CD4-positive, alpha-beta T cell treated with Interleukin-2 at 100 ng/mL for 4 hours (primary cell): ENCODE data around the gene HS3ST6.
"Not testable (repeated sequence)": the region's sequence is repeated elsewhere in the genome, so short reads cannot be mapped to it uniquely, and the experiment has no call there.

Source experiments
- DNase-seq: peaks from one replicate; pipeline ENCODE4 v3.0.0-alpha.2; 2020; ENCODE audit warnings: low spot score

HS3ST6 gene

GRCh38 chr16:1877804-1878203 lies 40.4 kb downstream of the HS3ST6 start:
- DNase-seq, result no peak

DNA sequence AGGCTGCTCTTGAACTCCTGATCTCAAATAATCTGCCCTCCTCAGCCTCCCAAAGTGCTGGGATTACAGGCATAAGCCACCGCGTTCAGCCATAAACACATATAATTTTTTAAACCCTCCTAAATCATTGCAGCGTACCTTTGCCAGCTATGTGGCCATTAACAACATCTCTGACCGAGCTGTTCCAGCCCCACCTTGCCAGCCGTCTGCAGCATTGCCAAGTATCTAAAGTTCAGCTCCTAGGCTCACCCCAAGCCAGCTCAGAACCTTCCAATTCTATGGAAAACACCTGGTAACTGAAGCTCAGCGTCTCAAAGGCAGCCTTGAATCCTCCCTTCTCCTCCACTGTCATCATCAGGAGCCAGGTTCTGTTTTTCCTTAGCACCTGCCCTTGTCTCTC lies 41.1 kb downstream of the HS3ST6 start:
- no peak for DNase-seq

DNA sequence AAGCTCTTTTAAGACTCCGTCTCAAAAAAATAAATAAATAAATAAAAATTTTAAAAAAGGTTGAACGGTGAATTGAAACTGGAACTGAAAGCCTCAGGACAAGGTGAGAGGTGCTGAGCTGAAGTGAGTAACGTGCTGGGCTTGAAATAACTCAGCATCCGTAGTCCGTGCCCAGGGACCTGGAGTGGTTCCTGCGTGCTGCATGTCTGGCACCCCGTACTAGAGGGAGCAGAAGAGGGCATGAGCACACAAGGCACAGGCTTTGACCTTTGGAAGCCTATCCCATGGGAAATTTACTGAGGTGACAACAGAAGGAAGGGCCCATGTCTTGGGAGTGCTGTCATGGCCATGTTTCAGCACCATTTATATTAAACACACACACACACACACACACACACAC lies 41.7 kb downstream of the HS3ST6 start:
- no peak for DNase-seq

DNA sequence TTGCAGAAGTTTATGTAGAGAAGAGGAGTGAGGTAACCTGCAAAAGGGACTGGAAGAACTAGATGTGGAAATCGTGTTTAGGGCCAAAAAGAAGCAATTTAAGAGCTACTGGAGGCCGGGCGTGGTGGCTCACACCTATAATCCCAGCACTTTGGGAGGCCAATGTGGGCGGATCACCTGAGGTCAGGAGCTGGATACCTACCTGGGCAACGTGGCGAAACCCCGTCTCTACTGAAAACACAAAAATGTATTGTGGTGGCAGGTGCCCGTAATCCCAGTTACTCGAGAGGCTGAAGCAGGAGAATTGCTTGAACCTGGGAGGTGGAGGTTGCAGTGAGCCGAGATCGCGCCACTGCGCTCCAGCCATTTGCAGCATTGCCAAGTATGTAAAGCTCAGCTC lies 42.1 kb downstream of the HS3ST6 start:
- DNase-seq, result not testable (repeated sequence)

DNA sequence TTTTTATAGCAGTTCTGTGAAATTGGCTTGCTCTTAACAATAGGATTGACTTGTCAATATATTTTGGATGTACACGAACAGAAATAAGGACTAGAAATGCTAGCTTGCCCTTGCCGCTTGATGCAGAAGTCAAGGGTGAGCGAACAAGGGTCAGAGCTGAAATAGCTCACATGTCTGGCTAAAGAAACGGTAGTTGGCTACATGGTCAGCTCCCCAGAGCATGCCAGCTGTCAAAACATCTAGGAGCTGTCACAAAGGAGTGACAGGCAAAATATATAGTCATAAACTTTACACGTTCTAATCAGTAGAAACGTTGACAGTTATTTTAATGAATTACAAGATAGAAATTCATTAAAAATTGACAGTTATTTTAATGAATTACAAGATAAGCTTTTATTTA lies 43.4 kb downstream of the HS3ST6 start:
- DNase-seq, result no peak

DNA sequence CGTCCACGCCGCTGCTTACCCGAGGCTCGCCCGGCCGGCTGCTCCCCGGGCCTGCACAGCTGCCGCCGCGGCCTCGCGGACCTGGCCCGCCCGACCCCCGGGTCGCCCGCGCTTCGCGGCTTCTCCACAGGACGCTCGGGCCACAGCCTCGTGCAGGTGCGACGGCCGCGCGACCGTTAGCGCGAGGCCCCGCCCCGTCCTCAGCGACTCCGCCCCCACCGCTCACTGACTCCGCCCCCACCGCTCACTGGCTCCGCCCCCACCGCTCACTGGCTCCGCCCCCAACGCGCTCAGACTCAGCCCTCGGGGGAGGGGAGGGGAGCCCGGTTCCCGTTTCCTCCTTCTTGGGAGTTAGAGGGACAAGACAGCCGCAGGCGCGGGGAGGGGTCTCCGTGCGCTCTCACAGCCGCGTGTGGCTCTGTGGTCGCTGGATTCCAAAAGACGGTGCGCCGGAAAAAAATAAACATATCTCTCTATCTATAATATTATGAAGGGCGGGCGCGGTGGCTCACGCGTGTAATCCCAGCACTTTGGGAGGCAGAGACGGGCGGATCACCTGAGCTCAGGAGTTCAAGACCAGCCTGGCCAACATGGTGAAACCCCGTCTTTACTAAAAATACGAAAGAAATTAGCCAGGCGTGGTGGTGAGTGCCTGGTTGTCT lies 46.1 kb downstream of the HS3ST6 start, which contains the start of gene MEIOB:
MEIOB (minus strand) TSS at position 191 of the 662 bp plus-strand sequence. CDS start 3,989 bp downstream, outside the sequence.
- no peak for DNase-seq

DNA sequence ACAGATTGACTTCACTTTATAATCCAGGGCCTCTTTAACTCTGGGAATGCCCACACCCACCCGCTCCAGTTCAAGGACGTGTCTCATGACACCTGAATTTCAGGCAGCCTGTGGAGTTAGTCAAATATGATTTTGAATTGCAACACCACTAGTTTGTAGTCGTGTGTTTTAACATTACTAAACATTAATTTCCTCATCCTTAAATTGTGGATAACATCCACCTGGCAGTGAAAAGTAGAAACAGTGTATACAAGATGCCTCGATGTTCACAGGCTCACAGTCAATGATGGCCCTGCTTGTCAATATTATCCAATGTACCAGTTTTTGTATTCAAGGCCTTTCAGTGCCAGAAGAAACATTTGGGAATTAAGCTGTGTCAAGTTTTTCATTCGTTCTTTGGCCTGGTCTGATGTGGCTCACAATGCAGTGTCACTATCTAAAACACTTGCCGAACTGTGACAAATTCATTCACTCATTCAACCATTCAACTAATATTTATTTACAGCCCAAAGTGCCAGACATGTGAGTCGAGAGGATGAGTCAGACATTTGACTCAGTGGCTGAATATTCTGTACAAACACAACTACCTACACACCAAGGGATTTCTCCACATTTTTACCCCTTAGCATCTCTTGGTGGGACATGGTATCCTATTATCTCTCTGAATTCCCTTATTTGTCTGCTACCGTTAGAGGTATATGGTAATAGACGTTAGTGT lies 47.7 kb downstream of the HS3ST6 start:
- DNase-seq, result no peak

DNA sequence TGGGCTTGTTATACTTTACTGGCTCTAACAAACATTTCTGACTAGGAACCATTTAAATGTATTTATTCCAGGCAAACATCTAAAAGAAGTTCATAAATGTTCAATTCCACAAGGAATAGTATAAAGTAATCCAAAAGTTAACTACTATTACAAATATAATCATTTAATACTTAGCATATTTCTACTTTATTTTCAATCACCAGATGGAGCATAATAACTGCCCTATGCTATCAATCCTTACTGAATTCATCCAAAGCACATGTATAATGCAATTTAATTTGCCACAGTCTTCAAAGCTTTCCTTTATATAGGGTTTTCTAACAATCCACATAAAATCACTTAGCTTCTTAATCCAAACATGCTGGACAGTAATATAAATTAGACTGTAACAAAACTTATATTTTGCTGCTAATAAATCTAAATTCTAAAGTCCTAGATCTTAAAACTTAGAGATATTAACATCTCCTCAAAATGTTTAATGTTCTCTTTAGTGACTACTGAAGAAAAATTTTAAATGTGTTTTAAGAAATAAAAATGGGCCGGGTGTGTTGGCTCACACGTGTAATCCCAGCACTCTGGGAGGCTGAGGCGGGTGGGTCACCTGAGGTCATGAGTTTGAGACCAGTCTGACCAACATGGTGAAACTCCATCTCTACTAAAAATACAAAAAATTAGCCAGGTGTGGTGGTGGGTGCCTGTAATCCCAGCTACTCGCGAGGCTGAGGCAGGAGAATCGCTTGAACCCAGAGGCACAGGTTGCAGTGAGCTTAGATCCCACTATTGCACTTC lies 52.1 kb downstream of the HS3ST6 start:
- no peak for DNase-seq

DNA sequence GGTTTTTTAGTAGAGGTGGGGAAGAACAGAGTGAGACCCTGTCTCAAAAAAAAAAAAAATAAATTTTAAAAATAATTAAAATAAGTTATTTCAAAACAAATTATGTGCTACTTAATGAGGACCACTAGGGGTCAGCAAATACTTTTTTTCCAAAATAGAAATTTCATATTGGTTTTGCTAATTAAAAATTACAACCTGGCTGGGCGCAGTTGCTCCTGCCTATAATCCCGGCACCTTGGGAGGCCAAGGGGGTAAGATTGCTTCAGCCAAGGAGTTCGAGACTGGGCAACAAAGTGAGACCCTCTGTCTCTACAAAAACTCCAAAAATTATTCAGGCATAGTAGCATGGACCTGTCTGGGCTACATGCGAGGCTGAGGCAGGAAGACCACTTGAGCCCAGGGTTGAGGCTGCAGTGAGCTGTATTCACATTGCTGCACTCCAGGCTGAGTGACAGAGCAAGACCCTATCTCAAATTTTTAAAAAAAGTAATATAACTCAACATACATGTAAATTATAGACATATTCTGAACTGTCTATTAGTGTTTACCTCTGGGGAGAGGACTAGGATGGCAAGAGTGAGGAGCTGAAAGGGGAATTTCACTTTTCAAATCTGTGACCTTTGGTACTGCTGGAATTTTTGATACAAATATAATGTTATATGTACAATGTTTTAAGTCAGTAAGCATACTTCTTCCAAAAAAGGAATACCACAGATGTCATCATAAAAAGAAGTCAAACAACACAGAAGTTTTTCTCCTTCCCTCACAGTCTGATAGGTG lies 54.3 kb downstream of the HS3ST6 start:
- DNase-seq, result peak; percentile 39

GRCh38 chr16:1862394-1862793 lies 55.8 kb downstream of the HS3ST6 start:
- DNase-seq, result no peak

DNA sequence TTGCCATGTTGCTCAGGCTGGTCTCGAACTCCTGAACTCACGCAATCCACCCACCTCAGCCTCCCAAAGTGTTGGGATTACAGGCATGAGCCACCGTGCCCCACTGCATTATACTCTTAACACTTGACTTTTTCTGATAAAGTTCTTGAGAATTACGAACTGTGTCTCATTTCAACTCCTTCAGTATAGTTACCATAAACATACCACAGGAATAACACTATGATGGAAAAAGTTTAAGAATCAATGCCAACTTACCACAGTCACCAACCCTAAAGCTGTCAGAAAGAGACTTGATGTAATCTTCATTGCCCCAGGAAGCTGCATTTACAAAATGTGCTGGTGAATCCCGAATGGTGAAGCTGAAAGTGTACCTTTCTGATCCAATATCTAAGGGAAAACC lies 56.5 kb downstream of the HS3ST6 start:
- no peak for DNase-seq
